GM21825 (cell line): ENCODE measurements around the gene SDHC.
"Not testable (repeated sequence)": the region's sequence is repeated elsewhere in the genome, so short reads cannot be mapped to it uniquely, and the experiment has no call there.

ENCODE experiments used
- ATAC-seq: cut with Tn5 transposase; IDR thresholded peaks from one replicate; pipeline ENCODE4 v1.9.1; 2021; ENCODE audit warnings: mild to moderate bottlenecking, moderate library complexity; ENCODE audit not compliant: unreplicated experiment

The SDHC gene

GRCh38 chr1:161309868-161310267 lies 4.3 kb upstream of the SDHC start, which contains the start of gene MPZ:
TSS of gene MPZ (minus strand) at chr1:161309968. CDS start at chr1:161309905, 63 bp downstream.
- no peak for ATAC-seq

GRCh38 chr1:161311595-161312181 lies 2.5 kb upstream of the SDHC start:
- ATAC-seq = no peak

- ATAC-seq = no peak
These were observed 504 bp upstream of the SDHC start for GRCh38 chr1:161313554-161314200.

GRCh38 chr1:161315841-161316674 lies 1.9 kb downstream of the SDHC start:
- ATAC-seq = not testable (repeated sequence)

GRCh38 chr1:161324020-161324419 lies 9.8 kb downstream of the SDHC start:
- ATAC-seq = no peak

GRCh38 chr1:161330346-161330745 lies 16.2 kb downstream of the SDHC start:
- ATAC-seq = no peak

GRCh38 chr1:161333166-161333565 lies 19.0 kb downstream of the SDHC start:
- ATAC-seq = no peak

GRCh38 chr1:161335796-161336195 lies 21.6 kb downstream of the SDHC start:
- ATAC-seq = no peak

- no peak for ATAC-seq
These were observed 28.0 kb downstream of the SDHC start for GRCh38 chr1:161342177-161342576.

GRCh38 chr1:161342821-161343220 lies 28.6 kb downstream of the SDHC start:
- no peak for ATAC-seq

GRCh38 chr1:161350671-161351070 lies 36.5 kb downstream of the SDHC start:
- ATAC-seq = no peak

- no peak for ATAC-seq
These were observed 37.3 kb downstream of the SDHC start for GRCh38 chr1:161351482-161351881.

GRCh38 chr1:161357073-161357472 lies 42.9 kb downstream of the SDHC start:
- ATAC-seq = no peak

- no peak for ATAC-seq
These were observed 45.1 kb downstream of the SDHC start for GRCh38 chr1:161359291-161359690.

GRCh38 chr1:161364332-161364731 lies 50.2 kb downstream of the SDHC start:
- no peak for ATAC-seq

- no peak for ATAC-seq
These were observed 51.0 kb downstream of the SDHC start for GRCh38 chr1:161365207-161365606.

GRCh38 chr1:161367684-161368400 lies 53.7 kb downstream of the SDHC start, which contains the start of gene CFAP126:
TSS of gene CFAP126 (minus strand) at chr1:161367876. CDS start at chr1:161367868, 8 bp downstream.
- peak; percentile 89 for ATAC-seq

GRCh38 chr1:161373442-161373841 lies 59.3 kb downstream of the SDHC start:
- no peak for ATAC-seq

- no peak for ATAC-seq
These were observed 60.2 kb downstream of the SDHC start for GRCh38 chr1:161374373-161374772.

- ATAC-seq = no peak
These were observed 63.8 kb downstream of the SDHC start for GRCh38 chr1:161378014-161378413.

- ATAC-seq = no peak
These were observed 64.9 kb downstream of the SDHC start for GRCh38 chr1:161379071-161379470.
